ENCODE results near the gene STX16.

Gene STX16

GRCh38 chr20:58625585-58625984 lies 25.5 kb upstream of the STX16 start:
- DNase-seq (ENCODE audit: low read depth) = no peak
- H3K4me3 ChIP-seq (ENCODE audit: low read depth, low read length) = no peak overlapping the region
- TF ChIP-seq CTCF (IDR thresholded peaks at IDR 0.05; ENCODE audit: control insufficient read depth, extremely low read depth, insufficient read depth) = no peak

- DNase-seq (ENCODE audit: low read depth) = no peak
- TF ChIP-seq CTCF (IDR thresholded peaks at IDR 0.05; ENCODE audit: control insufficient read depth, extremely low read depth, insufficient read depth) = no peak
- no peak overlapping the region for H3K4me3 ChIP-seq (ENCODE audit: low read depth, low read length)
These were observed 25.0 kb upstream of the STX16 start for GRCh38 chr20:58626051-58626450.

- H3K4me3 ChIP-seq (ENCODE audit: low read depth, low read length) = no peak overlapping the region
- DNase-seq (ENCODE audit: low read depth) = no peak
- TF ChIP-seq CTCF (IDR thresholded peaks at IDR 0.05; ENCODE audit: control insufficient read depth, extremely low read depth, insufficient read depth) = no peak
These were observed 23.6 kb upstream of the STX16 start for GRCh38 chr20:58627212-58628072.

- DNase-seq (ENCODE audit: low read depth) = no peak
- TF ChIP-seq CTCF (IDR thresholded peaks at IDR 0.05; ENCODE audit: control insufficient read depth, extremely low read depth, insufficient read depth) = no peak
These were observed 22.4 kb upstream of the STX16 start for GRCh38 chr20:58628491-58629214.

GRCh38 chr20:58629215-58629580 lies 21.9 kb upstream of the STX16 start:
- no peak for DNase-seq (ENCODE audit: low read depth)
- no peak for TF ChIP-seq CTCF (IDR thresholded peaks at IDR 0.05; ENCODE audit: control insufficient read depth, extremely low read depth, insufficient read depth)
- no peak overlapping the region for H3K4me3 ChIP-seq (ENCODE audit: low read depth, low read length)

More at GRCh38 chr20:58628491-58629214, 22.4 kb upstream of the STX16 start:
- H3K4me3 ChIP-seq (ENCODE audit: low read depth, low read length) = no peak overlapping the region

- no peak for TF ChIP-seq CTCF (IDR thresholded peaks at IDR 0.05; ENCODE audit: control insufficient read depth, extremely low read depth, insufficient read depth)
- no peak overlapping the region for H3K4me3 ChIP-seq (ENCODE audit: low read depth, low read length)
- no peak for DNase-seq (ENCODE audit: low read depth)
These were observed 21.0 kb upstream of the STX16 start for GRCh38 chr20:58630063-58630462.
